NCI-H446 treated with DMSO at 0.1 percent for 48 hours (cell line): ENCODE measurements around the gene SPIRE1.
"Not testable (repeated sequence)": the region's sequence is repeated elsewhere in the genome, so short reads cannot be mapped to it uniquely, and the experiment has no call there.

Experiments
- DNase-seq: peaks from one replicate; lab custom pipeline; 2025; lab: John Stamatoyannopoulos, UW

The SPIRE1 gene

GRCh38 chr18:12598181-12598930, 59.6 kb downstream of the SPIRE1 start:
- DNase-seq = peak; percentile 18

DNA sequence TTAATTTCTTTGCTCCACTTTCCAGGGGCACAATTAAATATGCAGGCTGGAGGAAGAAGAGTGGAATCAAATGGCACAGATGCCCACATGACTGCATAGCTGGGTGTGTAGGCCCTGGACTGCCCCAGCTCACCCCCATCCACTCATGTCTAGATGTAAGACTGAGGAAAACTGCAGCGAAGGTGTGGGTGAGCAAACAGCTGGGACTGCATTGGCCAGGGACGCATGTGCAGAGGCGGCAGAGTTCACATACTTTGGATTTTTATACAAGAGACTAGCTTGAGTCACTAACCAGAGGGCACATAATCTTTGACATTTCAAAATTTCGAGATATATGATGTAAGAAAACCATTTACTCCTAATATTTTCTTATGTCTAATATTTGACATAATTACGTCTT, 60.1 kb downstream of the SPIRE1 start:
- DNase-seq = no peak

DNA sequence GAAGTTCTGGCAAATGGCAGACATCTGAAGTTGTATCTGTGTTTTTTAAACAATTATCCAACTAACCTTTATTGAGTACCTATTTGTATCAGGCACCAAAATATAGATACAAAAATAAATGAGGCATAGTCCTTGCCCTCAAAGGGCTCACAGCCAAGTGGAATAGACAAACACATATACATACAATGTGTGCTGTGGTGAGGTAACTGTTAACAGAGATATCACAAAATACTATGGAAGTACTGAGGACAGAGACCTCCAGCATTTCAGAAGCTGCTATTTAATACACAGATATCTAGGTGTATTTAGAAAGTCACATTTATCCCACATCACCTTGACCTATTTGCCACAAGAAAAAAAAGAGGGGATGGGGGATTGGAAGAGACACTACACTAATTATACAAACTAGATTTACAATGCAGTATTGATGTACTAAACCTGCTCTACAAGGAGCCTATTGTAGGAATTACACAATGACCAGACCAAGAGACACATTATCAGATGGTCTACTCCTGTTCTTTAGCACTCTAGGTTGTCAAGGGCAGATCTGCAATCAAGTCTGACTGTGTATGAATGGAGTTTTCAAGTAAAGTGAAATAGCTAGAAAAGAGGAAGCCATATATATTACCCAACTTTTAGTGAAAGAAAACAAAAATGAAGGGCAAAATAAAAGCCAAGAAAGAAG, 62.2 kb downstream of the SPIRE1 start:
- no peak for DNase-seq

DNA sequence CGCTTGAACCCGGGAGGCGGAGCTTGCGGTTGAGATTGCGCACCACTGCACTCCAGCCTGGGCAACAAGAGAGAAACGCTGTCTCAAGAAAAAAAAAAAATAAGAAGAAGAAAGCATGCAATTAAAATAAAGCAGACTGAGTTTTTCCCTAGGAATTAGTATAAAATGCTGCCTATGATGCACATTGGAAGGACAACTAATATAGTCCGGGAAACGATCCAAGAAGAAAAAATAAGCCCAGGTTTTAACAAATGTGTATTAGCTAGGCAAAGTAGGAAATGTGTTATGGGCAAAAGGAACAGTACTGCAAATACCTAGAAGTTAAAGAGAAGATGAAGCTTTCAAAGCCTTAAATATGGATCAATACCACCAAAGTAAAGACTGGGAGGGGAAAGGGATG, 64.0 kb downstream of the SPIRE1 start:
- peak; percentile 5 for DNase-seq

GRCh38 chr18:12592597-12593127, 65.2 kb downstream of the SPIRE1 start:
- DNase-seq = no peak

- DNase-seq = no peak
Measured at GRCh38 chr18:12589448-12589847, 68.5 kb downstream of the SPIRE1 start.

GRCh38 chr18:12586956-12587355, 71.0 kb downstream of the SPIRE1 start:
- DNase-seq = no peak

DNA sequence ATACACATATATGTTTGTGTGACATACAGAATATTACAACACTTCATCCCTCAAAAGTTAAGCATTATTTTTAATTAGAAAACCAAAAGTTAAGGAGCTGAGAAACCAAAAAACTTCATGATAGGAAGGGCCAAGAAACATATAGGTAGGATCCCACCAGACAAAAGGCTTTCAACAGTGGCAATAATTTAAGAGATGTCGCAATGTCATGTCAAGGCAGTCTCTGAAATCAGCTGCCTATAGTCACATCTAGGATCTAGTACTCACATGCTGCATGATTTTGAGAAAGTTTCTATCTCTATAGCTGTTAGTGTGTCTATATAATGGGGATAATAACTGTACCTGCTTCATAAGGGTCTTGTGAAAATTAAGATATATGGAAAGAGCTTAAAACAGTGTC, 72.7 kb downstream of the SPIRE1 start:
- DNase-seq = no peak

GRCh38 chr18:12580630-12581342, 77.1 kb downstream of the SPIRE1 start:
- no peak for DNase-seq

DNA sequence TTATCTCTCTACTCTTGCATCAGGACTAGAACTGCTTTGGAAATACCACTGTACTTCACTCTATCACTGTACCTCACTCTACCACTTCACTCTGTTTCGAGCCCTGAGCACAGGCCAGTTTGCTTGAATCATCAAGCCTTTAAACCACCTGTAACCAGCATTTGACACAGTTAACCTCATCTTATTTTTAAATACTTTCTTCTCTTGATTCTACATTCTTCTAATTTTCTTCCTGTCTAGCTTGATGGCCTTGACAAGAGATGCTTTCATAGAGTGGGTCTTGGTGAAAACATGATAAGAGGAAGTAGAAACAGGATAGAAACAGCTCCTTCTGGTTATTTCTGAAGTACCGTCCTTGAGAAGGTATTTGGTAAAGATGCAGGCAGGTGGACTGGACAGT, 78.1 kb downstream of the SPIRE1 start:
- DNase-seq = no peak

- DNase-seq = no peak
Measured at GRCh38 chr18:12577848-12578247, 80.1 kb downstream of the SPIRE1 start.

DNA sequence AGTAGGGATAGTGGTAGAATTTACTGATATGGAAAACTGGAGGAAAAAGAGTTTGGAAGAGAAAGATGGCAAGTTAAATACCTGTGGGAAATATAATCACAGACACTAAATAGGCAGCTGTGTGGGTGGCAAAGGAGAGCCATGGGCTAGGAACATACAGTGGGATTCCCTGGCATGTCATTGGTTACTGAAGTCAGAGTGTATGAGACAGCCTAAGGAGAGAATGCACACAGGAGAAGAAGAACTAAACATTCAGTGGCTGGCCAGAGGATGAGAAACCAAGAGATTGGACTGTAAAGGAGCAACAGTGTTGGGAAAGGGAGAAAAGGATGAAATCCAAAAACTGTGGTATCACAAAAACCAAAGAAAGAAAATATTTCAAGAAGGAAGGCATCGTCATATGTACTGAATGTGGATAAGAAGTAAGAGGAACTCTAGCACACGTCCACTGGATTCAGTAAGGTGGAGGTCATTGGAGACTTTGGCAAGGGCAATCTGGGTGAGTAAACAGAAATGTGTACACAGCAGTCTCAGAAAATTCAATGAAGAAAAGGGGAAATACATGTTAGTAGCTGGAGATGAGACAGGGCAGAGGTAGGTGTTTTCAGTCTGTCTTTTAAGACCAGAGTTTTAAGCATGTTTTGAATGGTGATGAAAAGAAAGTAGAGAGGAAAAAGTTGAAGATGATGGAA, 83.3 kb downstream of the SPIRE1 start:
- no peak for DNase-seq

- no peak for DNase-seq
Measured at GRCh38 chr18:12571630-12572029, 86.3 kb downstream of the SPIRE1 start.

GRCh38 chr18:12569791-12570190, 88.1 kb downstream of the SPIRE1 start:
- no peak for DNase-seq

DNA sequence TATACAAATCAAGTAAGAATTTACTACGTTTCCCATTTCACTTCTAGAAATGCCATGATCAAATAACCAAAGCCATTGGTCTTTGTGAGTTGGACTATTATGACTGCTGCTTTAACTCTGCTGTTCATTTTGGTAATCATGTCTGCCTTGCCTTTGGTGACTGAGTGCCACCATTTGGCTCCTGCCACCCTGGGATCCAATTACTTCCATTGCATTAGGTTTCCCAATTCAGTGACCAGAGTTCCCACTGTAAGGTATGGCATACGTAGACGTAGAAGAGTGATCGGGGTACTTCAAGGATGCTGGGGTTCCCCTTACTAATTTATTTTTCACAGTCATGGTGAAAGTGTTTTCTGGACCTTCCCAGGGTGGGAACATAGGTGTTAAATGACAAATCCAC, 90.1 kb downstream of the SPIRE1 start:
- no peak for DNase-seq

DNA sequence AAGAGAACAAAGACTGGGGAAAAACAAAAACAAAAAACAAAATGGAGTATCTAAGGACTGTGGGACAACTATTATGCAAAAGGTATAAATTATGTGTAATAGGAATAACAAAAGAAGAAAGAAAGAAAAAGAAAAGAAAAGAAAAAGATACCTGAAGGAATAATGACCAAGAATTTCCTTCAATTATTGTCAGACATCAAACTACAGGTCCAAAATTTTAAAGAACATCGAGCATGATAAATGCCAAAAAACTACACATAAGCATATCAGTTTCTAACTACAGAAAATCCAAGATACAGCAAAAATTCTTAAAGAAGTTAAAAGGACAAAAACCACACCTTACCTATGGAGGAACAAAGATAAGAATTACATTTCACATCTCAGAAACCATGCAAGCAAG, 93.0 kb downstream of the SPIRE1 start:
- no peak for DNase-seq

DNA sequence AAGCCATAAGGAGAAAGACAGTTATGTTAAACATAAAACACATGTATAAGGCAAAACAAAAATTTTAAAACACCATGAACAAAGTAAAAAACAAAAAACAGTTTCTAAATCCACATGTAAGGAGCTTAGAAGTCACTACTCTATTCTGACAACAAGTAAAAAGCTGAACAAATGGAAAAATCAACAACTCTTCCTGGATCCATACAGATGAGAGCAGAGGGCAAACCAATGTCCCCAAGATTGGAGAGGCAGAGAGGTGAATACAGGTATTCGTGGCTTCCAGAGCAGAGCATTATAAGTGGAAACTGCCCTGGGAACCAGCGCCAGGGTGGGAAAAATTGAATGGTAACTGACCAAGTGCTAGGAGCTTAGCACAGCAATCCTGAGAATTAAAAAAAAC, 93.5 kb downstream of the SPIRE1 start:
- DNase-seq = no peak

DNA sequence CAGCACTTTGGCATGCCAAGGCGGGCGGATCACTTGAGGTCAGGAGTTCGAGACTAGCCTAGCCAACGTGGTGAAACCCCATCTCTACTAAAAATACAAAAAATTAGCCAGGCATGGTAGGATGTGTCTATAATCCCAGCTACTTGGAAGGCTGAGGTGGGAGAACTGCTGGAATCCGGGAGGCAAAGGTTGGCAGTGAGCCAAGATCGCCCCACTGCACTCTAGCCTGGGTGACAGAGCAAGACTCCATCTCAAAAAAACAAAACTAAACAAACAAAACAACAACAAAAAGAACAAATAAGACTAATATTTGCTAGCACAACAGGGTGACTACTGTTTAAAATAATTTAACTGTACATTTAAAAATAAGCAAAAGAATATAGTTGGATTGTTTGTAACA, 97.3 kb downstream of the SPIRE1 start:
- not testable (repeated sequence) for DNase-seq

DNA sequence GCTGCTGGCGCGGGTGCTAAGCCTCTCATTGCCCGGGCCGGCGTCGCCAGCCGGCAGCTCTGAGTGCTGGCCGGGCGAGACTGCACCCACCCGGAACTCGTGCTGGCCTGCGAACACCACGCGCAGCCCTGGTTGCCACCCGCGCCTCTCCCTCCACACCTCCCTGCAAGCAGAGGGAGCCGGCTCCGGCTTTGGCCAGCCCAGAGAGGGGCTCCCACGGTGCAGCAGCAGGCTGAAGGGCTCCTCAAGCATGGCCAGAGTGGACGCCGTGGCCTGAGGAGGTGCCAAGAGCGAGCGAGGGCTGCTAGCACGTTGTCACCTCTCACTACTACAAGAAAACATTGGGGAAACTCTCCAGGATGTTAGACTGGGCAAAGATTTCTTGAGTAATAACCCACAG, 98.6 kb downstream of the SPIRE1 start:
- no peak for DNase-seq

GRCh38 chr18:12556946-12557806, 100.7 kb downstream of the SPIRE1 start:
- DNase-seq = no peak

DNA sequence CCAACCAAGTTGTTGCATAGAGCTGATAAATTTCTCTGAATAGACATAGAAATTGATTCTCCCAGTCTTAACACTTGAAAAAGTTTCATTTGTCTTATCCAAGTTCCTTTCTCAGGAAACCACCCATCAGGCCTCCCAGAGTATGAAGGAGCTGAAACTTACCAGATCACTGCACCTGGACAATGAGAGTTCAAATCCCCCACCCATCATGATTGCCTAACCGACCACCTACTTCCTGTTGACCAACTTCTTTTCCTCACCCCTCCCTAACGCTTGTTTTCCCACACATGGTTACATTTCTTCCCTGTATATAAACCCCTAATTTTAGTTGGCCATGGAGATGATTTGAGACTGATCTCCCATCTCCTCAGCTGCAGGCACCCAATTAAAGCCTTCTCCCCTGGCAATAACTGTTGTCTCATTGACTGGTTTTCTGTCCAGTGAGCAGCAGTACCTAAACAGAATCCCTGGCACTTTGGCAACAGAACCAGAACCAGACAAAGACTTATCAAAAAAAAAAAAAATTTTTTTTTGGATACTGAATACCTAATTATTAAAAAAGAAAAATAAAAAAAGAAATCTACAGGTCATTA, 103.0 kb downstream of the SPIRE1 start:
- DNase-seq = no peak
